GM19468 (cell line): ENCODE data around the gene TAF3.

ENCODE experiments used
- ATAC-seq: cut with Tn5 transposase; IDR thresholded peaks from one replicate; pipeline ENCODE4 v1.9.1; 2021; ENCODE audit warnings: mild to moderate bottlenecking, moderate library complexity, moderate number of reproducible peaks; ENCODE audit not compliant: unreplicated experiment; ENCODE audit errors: extremely low read depth

The TAF3 gene

DNA sequence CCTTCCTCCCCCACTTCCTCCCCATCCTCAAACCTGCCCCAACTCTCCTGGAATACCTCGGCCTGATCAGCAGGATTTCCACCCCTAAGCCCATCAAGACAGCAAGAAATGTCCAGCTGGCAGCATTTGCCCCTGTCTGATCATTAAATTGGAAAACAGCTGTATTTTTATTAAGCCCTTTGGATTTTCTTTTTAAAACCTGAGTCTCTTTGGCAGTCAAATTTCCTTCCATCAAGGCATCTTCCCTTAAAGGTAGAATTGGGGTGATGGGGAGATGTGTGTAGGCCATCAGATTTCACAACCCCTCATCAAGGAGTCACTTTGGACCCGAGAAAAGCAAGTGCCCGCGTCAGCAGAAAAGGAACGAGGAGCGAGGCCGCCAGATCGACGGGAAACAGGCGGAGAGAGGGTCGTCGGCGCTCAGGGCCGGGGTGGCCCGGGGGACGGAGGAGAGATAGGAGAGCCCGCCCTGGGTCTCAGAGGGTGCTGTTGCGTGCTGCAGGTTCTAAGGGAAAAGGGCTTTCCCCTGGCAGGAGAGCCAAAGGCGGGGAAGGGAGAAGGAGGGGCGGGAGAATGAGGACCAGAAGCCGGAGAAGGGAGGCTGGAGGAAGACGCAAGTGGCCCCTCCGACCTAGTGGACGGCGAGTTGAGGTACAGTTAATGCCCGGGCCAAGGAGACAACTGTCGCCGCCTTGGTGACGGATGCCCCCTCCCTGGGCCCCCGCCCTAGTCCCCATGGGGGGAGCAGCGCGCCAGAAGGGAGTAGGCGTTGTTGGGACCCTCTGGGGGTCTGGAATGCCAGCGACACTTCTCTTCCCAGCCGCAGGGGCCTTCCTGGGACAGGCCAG lies 224.6 kb downstream of the TAF3 start:
- no peak for ATAC-seq

GRCh38 chr10:8043569-8044306 lies 225.4 kb downstream of the TAF3 start:
- ATAC-seq = no peak

DNA sequence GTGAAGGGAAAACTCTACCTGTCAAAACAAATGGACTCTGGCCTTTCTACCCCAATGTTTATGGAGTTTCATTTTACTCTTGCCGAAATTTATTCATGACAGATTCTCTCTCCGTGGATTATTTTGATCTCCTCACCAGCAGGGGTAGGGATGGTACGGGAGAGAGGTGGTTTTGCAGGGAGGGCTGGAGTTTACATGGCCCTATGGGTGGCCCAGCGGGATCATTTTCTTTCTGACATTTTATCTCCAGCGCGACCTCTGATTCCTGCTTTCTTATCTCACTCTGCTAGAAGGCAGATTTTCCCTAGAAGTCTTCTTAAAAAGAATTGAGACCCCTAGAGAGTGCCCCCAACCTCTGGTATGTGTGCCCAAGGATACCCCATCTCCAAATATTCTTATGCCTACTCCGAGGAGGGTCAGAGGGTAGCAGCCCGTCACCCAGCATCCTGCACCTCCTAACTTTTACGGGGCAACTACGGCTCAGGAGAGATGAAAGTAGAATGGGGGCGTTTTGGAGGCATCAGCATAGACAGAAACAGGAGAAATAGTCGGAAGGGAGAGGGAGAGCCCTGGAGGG lies 226.1 kb downstream of the TAF3 start:
- ATAC-seq = no peak

DNA sequence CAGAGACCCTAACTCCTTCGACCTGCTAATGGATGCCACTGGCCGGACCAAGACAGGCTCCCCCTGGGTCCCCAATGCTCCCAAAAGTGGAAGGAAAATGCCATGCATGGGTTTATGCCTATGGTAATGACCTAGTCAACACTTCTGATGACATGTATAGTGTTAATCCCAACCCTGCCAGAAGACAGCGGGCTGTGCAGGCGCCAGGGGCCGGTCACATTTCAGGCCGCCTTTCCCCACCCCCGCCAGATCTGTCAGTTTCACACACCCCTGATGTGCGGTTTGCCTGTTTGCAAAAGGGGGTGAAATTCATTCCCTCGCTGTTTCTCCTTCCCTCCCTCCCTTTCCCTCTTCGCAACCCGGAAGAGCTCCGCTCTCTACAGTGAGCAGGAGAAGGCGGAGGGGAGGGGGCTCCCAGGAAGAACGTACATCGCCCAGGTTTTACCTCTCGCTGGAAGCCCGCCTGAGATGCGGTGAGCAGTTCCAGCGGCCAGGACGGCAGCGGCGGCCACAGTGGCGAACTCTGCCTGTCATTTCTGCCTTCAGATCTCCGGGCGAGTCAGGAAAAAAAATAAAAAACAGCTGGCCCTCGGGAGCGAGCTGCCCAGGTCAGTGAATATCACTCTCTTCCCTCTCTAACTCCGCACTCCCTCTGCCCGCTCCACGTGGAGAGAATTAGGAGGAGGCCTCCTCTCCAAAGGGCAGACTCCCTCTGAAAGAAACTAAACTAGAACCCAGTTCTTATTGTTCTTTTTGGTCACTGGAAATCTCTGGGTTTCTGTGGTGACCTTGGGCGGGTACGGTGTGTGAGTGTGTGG lies 226.8 kb downstream of the TAF3 start:
- ATAC-seq = no peak

DNA sequence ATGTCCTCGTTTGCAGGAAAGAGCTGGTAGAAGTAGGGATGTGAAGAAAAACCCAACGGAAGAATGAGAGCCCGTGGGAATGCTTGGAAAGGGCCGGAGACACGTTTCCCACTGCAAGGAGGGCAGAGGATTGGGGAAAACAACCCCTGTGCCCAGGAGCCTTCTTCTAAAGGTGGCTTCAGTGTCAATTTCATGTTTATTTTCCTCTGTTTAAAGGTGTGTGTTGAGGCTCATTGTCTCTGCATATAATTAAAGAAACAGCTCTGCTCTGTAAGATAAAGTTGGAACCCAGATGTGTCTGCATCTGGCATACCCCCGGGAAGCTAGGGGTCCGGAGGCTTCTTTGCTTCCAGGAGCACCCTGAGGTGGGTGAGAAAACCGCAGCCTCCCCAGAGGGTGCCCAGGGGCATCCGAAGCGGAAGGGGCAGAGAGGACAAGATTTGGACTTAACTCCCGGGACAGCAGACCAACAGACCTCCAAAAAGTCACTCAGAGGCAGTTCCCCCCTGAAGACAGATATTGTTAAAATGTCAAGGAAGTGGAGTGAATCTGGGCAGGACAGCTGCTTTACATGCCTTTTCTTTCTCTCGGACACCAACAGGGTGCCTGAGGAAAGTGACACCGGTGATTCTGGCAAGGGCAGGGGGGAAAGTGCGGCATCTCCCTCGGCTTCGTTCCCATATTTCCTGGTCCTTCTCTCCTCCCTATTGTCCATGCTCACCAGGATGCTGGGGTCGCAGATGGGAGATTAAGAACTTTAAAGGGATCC lies 227.6 kb downstream of the TAF3 start:
- no peak for ATAC-seq

DNA sequence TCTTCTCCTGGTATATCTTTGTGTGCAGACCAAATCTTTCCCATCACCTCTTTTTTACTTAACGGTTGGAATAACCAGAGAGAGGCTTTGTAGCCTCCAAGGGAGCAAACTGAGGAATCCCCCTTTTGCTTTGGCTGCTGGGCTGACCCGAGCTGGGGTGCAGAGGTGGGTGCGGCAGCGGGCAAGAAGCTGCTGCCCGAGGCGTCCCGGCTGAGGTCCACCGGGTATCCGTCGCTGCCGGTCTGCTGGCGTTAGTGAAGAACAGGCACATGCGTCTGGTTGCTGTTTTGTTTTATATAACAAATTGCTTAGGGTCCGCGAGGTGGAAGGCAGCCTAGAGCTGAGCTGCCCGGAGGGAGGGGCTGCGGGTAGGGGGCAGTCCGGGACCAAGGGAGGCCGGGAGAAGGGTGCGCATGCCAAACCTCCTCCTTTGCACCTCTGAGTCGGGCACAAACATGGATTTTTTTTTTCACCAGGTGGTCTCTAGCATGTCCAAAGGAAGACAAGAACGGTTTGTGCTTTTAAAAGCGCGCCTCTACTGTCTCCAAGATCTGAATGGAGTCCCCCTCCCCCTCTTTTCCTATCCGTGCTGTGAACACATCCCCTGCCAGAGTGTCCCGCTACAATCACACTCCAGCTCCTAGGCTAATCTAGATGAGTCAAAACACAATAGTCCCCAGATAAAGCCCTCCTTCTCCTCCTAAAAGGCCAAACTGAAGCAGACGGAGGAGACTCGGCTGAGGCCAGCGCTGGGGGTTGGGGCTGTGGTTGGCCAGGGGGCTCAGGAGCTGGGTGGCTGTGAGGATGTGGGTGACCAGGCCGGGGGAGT lies 229.4 kb downstream of the TAF3 start:
- no peak for ATAC-seq

GRCh38 chr10:8048281-8049008 lies 230.1 kb downstream of the TAF3 start:
- no peak for ATAC-seq

- no peak for ATAC-seq
These were observed 230.9 kb downstream of the TAF3 start for GRCh38 chr10:8049045-8049864.

GRCh38 chr10:8049865-8050555 lies 231.7 kb downstream of the TAF3 start:
- ATAC-seq = no peak

DNA sequence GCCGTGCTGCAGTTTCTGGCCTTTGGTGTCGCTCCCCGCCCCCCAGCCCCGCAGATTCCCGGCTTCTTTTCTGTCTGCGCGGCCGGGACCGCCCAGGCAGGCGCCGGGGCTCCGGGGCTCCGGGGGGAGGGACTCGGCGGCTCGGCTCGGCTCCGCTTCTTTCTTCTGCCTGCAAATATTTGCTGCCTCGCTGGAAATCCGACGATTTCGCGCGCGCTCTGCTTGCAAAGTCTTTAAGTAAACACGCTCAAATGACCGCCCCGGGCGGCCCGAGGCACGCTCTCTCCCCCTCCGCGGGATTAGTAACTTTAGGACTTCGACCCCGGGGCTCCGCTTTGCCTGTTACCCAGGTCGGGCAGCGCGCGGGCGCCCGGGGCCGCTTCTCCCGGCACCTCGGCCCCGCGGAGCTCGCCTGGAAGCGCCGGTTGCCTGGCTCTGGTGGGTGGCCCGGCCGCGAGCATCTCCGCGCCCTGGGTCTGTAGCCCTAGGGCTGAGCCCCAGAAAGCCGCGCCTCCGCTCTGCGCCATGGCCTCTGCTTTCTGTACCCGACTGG lies 232.3 kb downstream of the TAF3 start:
- ATAC-seq = no peak

GRCh38 chr10:8051109-8051821 lies 233.0 kb downstream of the TAF3 start:
- no peak for ATAC-seq

DNA sequence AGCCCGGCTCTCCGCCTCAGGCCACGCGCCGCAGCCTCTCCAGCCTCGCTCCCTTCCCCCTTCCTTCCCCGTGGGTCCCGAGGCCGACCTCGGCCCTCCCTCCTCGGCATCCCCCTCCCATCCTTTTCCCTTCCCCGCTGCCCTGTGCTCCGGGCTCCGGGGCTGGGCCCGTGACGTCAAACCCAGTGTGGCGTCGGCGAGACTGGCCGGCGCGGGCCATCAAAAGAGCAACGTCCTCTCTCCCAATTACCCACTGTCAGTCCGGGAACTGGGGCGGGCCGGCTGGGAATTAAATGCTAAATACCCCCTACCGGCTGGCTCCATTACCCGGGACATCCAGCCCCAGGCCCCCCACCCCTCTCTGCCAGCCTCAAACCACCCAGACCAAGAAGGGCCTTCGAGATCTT lies 233.5 kb downstream of the TAF3 start:
- no peak for ATAC-seq

- ATAC-seq = no peak
These were observed 234.1 kb downstream of the TAF3 start for GRCh38 chr10:8052341-8052955.

DNA sequence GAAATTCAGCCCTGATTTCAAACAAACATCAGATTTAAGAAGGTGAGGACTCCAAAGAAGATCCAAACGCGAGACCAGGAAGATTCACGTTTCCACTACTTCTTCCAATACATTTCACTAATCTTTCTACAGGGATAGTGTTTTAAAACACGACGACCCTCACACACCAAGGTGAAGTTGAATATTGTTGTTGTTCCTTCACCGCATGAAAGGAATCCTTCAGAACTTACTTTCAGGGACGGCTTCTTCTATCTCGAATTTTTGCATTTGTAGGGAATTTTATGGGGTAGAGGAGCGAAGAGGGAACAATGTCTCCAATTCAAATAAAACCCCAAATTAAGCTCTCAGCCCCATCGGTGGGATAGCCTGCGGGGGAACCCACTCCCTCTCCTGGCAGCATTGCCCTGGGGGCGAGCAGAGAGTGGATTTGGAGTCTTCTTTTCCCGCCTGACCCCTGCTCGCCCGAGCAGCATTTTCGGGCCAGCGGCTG lies 234.7 kb downstream of the TAF3 start:
- no peak for ATAC-seq
